COR-L47 (cell line): ENCODE results near the gene SRRM2.
"Not testable (repeated sequence)": the region's sequence is repeated elsewhere in the genome, so short reads cannot be mapped to it uniquely, and the experiment has no call there.

Source experiments
- DNase-seq: peaks from one replicate; lab custom pipeline; 2025; lab: John Stamatoyannopoulos, UW

The SRRM2 gene

DNA sequence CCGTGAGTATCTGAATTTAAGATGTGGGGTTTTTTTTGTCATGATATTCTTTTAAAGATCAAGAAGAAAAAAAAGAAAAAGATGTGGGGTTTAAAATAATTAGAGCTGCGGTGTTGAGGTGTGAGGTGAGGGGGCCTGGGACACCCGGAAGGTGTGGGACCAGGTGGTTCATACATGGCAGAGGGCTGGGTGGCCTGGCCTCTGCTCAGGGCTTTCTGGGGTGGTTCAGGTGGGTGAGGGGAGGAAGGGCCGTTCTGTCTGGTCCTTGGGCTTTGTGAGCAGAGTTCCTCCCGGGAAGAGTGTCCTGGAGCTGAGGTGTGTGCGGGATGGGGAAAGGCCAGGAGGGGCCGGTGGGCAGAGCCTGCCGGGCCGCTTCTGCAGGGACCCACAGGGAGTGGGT is 37.4 kb upstream of the SRRM2 start:
- DNase-seq = no peak

DNA sequence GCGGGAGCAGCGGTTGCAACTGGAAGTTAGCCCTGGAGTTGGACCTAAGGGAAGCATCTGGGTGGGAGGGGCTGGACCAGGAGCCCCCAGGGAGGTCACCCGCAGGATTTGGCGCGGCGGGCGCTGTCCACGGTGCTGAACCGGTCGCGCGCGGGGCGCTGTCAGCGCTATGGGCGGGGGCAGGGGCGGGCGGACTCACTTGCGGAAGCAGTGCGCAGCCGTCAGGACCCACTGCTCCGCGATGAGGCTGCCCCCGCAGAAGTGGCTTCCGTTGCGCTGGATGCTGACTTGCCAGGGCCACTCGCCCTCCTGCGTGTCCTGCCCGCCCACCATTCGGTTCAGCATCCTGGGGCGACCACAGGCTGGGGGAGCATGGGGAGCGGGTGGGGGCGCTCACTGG is 36.9 kb upstream of the SRRM2 start:
- DNase-seq = no peak

DNA sequence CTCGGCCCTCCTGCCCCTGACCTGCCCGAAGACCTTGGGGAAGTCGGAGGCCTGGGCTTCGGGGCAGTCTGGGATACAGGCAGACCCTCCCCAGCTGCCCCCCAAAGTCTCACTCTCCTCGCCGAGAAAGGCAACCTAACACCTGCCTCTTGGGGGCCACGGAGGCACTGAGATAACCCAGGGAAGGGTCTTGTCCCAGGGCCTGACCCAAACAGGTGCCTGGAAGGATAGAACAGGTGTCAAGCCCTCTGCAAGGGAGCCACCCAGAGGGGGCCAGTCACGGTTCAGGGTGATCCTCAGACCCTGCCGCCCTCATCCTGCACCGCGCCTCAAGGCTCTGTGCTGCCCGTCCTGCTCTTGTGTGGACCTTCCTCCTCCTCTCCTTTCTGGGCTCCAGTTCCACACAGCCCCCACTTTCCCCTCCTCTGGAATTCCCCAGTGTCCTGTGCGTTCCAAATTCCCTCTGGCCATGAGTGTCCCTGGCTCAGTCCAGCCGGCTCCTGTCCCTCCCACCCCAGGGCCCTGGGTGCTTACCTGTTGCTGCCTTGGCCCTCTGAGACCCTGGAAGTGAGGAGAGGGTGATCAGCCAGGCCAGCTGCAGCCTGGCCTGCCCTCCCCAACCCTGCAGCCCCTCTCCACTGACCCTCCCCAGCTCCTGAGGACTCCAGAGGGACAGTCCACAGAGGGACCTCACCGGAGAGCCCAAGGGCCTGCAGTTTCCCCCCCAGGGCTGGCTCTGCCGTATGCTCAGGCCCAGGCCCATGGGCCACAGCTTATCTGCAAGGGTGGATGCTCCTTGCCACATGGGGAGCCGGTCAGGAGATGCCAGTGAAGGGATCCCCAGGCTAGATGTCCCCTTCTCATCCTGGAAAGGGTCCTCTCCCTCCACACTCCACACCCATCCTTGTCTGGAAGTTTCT is 36.2 kb upstream of the SRRM2 start:
- DNase-seq = no peak

DNA sequence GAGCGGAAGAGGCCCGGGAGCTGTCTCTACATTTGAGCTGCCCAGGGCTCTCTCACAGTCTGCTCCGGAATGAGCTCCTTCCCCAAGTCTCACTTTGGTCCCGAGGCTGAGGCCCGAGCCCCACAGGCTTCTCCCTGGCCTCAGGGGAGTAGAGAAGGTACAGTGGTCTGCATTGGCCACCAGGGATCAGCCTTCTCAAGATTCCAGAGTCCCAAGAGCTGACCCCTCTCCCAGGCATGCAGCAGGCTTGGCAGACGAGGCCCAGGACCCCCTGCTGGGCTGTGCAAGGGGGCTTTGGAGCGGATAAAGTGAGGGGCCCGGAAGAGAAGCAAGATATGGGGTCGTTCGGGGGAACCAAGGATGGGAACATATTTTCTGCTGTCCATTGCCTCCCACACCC is 35.5 kb upstream of the SRRM2 start:
- no peak for DNase-seq

DNA sequence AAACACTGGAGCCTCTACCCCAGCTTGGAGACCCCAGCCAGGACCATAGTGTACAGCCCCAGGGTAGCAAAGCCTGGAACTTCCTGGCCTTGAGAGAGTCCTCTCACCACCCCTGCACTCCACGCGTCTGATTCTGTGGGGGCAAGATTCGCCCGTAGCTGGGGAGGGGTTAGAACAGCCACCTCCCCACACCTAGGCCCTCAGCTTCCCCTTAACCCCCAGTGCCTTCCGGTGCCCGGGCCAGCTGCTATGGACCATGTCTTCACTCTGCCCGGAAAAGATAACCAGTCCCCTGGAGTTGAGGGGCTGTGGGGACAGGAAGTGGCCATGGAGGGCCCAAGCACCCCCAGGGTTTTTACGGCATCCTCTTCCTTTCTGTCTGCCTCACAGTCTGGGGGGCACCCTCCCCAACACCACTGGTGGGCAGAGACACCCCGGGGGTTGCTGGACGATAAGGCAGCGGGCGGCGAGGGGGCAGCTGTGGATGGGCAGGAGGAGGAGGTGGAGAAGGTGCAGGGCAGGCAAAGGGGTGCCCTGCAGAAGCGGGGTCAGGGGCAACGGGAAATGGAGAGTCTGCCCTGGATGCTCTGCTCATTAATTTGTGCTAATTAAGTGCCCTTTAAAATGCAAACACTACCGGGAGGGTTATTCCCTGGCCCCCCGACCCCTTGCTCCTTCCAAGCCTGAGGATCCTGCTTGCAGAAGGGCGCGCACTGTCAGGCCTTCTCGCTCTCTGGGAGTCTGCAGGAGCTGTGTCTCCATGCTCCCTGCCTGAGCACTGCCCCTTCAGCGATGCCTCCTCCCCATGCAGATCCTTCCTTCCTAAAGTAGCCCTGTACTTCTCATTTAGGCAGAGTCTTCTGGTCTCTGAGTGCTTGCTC is 34.8 kb upstream of the SRRM2 start:
- no peak for DNase-seq

DNA sequence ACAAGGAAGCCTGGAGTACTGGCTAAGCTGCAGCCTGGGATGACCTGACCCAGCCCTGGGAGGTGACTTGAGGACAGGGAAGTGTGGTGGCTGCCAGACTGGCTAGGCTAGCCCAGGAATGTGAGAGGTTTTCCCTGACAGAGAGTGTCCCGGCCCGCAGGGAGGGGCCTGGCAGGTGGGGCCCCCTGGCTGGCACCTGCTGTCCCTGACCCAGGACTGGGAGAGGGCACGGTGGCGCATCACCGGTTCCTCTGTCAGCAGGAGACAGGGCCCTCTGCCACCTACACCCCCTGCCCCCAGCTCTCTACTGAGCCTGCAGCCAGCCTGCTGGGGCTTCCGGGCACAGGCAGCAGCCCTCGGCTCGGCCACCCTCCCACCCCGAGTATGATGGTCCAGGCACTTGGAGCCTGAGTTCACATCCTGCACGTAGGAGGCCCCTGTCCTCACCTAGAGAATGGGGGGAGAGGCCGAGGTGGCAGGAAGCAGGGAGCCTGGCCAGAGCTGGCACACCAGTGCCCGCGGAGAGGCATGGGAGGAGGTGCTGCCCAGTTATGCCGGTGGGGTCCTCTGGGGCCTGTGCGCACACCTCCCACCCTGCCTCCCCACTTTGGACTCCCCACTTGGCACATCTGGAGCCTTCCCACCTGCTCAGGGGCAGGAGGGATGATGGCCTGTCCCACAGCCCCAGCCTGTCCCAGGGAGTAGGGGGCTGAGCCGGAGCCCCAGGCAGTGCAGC is 32.9 kb upstream of the SRRM2 start:
- no peak for DNase-seq

DNA sequence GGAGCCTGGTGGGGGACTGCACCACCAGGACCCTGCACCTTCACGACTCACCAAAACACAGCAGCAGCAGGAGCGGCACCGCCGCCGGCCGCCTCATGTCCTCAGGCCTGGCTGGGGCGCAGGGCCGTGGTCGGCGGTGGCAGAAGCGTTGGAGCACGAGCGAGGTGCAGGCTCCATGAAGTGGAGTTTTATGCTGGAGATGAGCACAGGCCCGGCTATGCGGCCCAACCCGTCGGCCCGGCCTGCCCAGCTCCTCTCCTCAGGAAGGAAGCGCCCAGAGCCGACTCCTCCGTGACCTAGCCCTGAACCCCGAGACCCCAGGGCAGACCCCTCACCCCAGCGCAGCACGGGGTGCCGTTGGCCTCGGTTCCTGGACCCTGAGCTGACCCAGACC is 32.4 kb upstream of the SRRM2 start, which contains the start of gene PRSS27:
TSS of gene PRSS27 (minus strand) at position 161 of the 394 bp plus-strand sequence. CDS start at position 97, 64 bp downstream.
- no peak for DNase-seq

DNA sequence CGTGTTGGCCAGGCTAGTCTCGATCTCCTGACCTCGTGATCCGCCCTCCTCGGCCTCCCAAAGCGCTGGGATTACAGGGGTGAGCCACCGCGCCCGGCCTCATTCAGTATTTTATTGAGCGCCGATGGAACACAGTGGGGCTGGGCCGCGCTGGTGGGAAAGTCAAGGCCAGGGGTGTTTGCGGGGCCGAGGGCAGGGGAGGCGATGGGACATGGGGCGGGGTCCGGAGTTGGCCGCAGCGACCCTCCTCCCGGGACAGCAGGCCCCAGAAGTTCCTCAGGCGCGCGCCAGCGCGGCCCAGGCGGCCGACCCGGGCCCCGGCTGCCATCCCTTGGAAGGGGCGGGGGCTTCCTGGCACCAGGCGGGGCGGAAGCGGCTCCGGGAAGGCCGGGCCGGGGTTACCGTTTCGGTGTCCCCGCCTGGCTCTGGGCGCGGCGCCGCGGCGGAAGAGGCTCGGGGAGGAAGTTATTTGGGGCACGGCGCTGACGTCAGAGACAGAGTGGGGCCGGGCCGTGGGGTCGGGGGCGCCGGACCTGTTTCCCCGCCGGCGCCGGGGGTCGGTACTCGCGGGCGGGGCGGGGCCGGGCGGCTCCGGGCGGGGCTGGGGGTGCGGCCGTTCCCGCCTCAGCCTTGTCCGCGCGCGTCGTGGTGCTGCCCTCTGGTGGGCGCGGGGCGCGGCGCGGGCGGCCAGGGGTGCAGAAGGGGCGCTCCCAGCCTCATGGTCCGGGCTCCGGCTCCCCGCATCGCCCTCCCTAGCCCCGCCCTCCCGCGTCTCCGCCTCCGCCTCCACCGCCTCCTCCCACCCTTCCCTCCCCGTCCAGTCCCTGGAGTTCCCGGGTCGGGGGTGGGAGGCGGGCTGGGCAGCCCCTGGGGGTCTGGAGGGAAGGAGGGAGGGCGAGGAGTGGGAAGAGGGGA is 31.5 kb upstream of the SRRM2 start:
- DNase-seq = peak; percentile 90

DNA sequence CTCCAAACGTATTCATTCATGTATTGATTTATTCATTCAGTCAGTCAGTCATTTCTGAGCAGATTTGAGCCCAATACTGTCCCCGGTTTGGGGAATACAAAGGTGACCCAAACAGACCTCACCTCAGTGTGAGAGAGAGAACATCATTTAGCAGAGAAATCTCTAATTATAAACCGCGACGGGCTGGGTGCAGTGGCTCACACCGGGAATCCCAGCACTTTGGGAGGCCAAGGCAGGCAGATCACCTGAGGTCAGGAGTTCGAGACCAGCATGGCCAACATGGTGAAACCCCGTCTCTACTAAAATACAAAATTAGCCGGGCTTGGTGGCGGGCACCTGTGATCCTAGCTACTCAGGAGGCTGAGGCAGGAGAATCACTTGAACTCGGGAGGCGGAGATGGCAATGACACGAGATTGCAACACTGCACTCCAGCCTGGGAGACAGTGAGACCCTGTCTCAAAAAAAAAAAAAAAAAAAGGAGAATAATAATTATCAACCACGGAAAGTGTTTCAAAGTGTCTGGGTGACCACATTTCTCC is 30.7 kb upstream of the SRRM2 start:
- not testable (repeated sequence) for DNase-seq

DNA sequence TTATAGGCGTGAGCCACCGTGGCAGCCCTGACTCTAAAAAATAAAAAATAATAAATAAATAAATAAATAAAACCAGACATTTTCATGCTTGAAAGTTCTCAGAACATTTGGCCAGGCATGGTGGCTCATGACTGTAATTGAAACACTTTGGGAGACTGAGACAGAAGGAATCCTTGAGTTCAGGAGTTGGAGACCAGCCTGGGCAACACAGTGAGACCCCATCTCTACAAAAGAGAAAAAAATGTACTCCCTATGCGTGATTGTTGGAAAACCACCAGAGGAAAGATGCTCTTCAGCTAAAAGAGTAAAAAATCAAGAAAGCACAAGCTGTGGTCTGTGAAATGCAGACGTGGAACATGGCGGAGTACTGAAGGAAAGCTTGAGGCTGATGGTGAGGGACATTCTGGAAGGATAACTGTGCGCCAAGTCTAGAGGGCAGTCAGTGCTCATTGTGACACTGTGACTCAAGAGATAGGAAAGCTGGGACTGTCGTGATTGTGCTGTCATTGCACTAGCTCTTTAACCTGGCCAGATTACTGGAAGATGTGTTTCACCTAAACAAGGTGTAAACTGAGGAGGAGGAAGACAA is 28.3 kb upstream of the SRRM2 start:
- no peak for DNase-seq

DNA sequence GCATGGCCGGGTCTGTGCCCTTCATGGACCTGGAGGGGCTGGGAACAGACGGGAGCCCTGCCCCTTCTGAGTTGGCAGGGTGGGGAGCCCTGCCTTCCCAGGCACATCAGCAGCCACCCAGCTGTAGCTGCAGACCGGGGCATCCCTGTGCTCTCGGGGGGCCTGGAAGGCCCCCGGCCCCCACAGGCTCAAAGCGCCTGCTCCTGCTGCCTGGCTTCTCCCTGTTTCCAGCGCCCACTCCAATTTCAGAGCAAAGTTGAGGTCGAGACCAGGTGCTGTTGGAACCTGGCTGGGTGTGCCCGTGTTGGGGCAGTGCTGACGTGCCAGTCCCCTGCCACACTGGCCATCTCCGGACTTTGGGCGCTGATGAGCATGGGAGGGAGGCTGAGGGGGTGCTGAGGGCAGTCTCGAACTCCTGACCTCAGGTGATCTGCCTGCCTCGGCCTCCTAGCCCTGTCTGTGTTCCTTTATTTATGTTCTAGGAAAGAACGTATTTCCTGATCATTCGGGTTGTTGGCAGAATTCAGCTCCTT is 27.6 kb upstream of the SRRM2 start:
- no peak for DNase-seq

DNA sequence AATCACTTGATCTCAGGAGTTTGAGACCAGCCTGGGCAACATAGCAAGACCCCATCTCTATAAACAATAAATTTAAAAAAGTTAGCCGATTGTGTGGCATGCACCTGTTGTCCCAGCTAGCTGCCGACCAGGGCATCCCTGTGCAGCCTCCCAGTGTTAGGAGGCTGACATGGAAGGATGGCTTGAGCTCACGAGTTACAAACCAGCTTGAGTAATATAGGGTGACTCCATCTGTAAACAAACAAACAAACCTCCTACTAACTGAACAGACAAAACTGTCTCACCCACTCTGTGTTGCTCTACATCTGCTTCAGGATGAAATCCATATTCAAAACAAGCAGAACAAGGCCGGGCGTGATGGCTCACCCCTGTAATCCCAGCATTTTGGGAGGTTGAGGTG is 25.5 kb upstream of the SRRM2 start:
- DNase-seq = no peak

DNA sequence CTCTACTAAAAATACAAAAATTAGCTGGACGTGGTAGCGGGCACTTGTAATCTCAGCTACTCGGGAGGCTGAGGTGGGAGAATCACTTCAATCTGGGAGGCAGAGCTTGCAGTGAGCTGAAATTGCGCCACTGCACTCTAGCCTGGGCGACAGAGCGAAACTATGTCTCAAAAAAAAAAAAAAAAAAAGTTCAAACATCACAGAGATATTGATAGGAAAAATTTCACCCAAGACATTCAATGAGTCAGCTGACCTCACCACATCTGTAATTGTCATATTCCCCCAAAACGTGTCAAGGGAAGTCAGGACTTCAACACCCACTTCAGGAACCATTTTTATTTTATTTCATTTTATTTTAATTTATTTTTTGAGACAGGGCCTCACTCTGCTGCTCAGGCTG is 24.4 kb upstream of the SRRM2 start:
- no peak for DNase-seq

DNA sequence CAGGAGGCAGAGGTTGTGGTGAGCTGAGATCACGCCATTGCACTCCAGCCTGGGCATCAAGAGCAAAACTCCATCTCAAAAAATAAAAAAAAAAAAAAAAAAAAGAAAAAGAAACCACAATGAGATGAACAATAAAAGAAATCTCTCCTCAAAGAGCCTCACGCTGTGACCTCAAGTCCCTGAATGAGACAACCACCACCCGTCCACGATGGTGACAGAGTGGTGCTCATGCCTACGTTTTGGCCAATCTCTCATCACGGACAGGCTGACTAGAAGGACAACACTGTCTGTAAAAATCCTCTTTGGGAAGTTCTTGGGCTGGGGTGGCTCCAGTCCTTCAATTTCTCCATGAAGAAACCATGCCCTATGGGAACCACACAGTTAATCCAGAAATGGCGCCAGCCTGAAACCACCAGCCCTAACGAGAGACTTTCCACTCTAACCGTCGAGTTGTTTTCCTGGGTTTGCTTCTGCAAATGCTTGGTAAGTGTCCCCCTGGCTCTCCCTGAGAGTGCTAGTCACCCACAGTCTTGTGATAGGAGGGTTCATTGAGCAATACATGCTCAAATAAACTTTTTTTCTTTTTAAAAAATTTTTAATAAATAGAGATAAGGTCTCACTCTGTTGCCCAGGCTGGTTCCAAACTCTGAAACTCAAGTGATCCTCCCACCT is 17.5 kb upstream of the SRRM2 start:
- DNase-seq = no peak

DNA sequence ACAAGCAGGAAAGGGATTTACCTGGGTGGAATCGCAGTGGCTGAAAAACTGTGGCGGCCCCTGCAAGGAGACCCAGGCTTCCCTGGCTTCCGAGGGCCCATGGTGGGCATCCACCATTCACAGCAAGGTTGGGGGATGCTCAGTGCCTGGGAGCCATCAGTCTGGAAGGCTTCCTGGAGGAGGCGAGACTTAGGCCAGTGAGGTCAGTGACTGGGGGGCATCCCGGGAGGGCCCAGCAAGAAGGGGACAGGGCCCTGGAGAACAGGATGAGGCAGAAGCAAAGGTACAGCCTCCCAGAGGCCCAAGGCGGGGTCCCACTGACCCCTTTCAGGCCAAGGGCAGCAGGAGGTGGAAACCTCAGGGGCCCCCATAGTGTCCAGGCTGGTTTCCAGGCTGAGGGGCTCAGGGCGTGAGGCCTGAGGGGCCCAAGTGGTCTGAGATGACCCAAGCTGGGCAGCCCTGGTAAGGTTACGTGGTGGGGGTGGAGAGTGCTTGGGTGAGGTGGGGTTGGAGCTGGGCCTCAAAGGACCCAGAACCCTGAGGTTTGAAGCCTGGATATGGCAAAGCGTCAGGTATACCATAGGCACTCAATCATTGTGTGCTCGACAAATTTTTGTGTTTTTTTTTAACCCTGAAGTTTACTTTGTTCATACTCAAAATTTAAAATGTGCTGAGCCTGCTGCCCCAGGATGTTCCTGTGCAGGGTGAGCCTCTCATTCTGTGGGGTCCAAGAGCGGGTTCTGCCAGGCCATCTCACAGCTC is 15.8 kb upstream of the SRRM2 start:
- no peak for DNase-seq

DNA sequence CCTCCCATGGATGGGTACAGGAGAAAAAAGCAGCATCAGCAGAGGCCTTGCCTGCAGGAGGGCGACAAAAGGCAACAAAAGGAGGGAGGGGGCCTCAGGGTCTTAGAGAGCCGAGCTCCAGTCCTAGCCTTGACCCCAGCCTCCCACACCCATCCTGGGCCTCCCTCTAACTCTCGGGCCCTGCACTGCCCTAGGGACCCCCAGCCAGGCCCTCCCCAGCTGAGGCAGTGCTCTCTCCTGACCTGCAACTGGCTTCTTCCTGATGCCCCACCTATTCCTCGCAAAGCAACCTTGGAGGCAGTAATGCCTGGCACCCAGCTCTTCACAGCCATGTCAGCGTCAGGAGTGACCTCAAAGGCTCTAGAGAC is 15.2 kb upstream of the SRRM2 start:
- no peak for DNase-seq

DNA sequence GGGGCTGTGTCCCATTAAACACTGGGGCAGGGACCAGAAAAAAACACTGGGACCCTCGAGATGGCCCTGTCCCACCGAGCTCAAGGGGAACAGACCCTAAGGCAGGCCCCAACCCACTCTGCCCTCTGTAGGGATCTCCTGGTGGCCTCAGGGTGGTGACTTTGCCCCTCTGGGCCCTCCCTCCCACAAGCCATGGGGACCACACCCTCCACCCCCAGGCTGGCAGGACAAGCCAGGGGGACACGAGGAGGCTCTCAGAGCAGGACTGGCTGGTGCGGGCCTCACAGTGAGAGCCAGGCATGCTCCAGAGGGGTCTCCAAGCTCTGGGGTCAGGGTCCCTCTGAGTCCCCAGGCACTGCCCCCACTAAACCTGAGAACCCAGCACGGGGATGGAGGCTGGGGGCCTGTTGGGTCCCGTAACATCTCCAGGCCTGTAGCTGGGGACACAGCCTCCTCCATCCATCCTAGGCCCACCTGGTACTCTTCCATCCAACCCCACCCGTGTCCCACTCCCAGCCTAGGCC is 14.5 kb upstream of the SRRM2 start:
- no peak for DNase-seq

DNA sequence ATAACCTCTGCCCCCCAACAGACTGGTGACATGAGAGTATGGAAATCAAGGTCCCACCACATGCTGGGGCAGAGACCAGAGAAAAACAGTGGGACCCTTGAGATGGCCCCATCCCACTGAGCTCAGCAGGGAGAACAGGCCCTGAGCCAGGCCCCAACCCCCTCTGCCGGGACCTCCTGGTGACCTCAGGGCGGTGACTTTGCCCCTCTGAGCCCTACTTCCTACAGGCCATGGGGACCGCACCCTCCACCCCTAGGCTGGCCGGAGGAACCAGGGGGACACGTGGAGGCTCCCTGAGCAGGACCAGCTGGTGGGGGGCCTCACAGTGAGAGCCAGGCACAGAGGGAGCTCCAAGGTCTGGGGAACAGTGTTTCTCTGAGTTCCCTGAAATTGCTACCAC is 13.8 kb upstream of the SRRM2 start:
- no peak for DNase-seq
